Measurements from ENCODE around the gene CST3. TPM values are rescaled to one million over a fixed set of nuclear protein-coding genes. Genes with fewer than 3 reads are reported as not detected.

The CST3 gene, protein sequence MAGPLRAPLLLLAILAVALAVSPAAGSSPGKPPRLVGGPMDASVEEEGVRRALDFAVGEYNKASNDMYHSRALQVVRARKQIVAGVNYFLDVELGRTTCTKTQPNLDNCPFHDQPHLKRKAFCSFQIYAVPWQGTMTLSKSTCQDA
- total RNA-seq: 209 and 213 TPM in 2 replicates

DNA sequence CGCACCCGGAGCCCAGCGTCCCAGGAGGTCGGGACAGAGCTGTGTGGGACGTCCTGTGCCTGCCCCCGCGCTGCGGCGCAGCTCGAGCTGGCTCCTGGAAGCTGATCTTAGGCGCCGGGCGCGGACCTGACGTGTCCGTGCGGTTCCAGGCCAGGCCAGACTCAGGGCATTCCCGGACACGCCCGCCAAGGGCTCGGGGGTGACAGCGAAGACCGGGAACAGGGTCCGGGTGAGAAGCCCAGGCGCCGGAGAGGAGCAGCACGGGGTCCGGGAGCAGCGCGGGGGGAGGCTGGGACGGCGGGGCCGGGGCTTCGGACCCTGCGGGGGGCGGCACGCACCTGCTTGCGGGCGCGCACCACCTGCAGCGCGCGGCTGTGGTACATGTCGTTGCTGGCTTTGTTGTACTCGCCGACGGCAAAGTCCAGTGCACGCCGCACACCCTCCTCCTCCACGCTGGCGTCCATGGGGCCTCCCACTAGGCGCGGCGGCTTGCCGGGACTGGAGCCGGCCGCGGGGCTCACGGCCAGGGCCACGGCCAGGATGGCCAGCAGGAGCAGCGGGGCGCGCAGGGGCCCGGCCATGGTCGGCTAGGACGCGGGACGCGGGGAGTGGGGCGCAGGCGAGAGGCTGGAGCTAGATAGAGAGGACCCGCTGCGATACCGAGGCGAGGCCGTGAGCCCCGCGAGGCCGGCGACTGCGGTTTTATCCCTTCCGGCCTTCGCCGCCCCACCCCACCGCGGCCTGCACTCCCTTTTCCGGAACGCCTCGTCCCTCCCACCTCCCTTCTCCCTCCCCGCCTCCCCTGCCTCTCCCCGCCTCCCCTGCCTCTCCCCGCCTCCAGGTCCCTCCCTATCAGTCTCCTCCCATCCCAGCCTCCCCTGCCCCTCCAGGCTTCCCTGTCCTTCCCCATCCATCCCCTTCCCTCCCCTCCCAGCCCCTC is at the start of gene CST3:
Gene CST3 (minus strand): TSS at position 674 of the 940 bp plus-strand sequence. CDS start 93 bp downstream, at position 581.

GRCh38 chr20:23605867-23606651 is 31.7 kb downstream of the CST3 start, which contains the start of gene CST9:
Gene CST9, minus strand, starts transcription at chr20:23605917. Its CDS starts 53 bp downstream, at chr20:23605864.

Other genes starting within 250 kb of the CST3 start
- gene NAPB, start 216.5 kb downstream of the CST3 start, total RNA-seq: 5.1 and 6.4 TPM in 2 replicates
- gene CSTL1, start 198.3 kb downstream of the CST3 start, total RNA-seq: not detected in 2 replicates
- gene CST11, start 185.1 kb downstream of the CST3 start, total RNA-seq: not detected in 2 replicates
- not detected in 2 replicates for gene CST8, start 146.8 kb downstream of the CST3 start, total RNA-seq
- gene CST9L, start 69.5 kb downstream of the CST3 start, total RNA-seq: not detected in 2 replicates
- gene CST9, start 32.0 kb downstream of the CST3 start, total RNA-seq: not detected in 2 replicates
- not detected in 2 replicates for gene CST4, start 51.1 kb upstream of the CST3 start, total RNA-seq
- gene CST1, start 113.0 kb upstream of the CST3 start, total RNA-seq: not detected in 2 replicates
- gene CST2, start 188.8 kb upstream of the CST3 start, total RNA-seq: not detected in 2 replicates
- gene CST5, start 241.8 kb upstream of the CST3 start, total RNA-seq: not detected in 2 replicates

Data from tracheal epithelial cell (primary cell).